ENCODE data around the gene MBL2.

Gene MBL2

GRCh38 chr10:52762088-52762487, 10.5 kb downstream of the MBL2 start:
- in situ Hi-C loops (cut with MboI; ENCODE audit: low pct_unique_long_range_greater_than_20kb, low sequenced_read_pairs, unreplicated experiment) = no loop called here
- no peak for TF ChIP-seq CTCF (IDR thresholded peaks at IDR 0.05; ENCODE audit: extremely low read depth, insufficient read depth, missing control alignments)
- no peak for DNase-seq (ENCODE audit: low spot score)

GRCh38 chr10:52759154-52759553, 13.4 kb downstream of the MBL2 start:
- no peak for DNase-seq (ENCODE audit: low spot score)
- TF ChIP-seq CTCF (IDR thresholded peaks at IDR 0.05; ENCODE audit: extremely low read depth, insufficient read depth, missing control alignments) = no peak
- in situ Hi-C loops (cut with MboI; ENCODE audit: low pct_unique_long_range_greater_than_20kb, low sequenced_read_pairs, unreplicated experiment) = no loop called here

GRCh38 chr10:52758406-52758805, 14.2 kb downstream of the MBL2 start:
- in situ Hi-C loops (cut with MboI; ENCODE audit: low pct_unique_long_range_greater_than_20kb, low sequenced_read_pairs, unreplicated experiment) = no loop called here
- no peak for DNase-seq (ENCODE audit: low spot score)
- no peak for TF ChIP-seq CTCF (IDR thresholded peaks at IDR 0.05; ENCODE audit: extremely low read depth, insufficient read depth, missing control alignments)

- DNase-seq (ENCODE audit: low spot score) = no peak
- TF ChIP-seq CTCF (IDR thresholded peaks at IDR 0.05; ENCODE audit: extremely low read depth, insufficient read depth, missing control alignments) = no peak
- in situ Hi-C loops (cut with MboI; ENCODE audit: low pct_unique_long_range_greater_than_20kb, low sequenced_read_pairs, unreplicated experiment) = no loop called here
Measured at GRCh38 chr10:52757773-52758172, 14.8 kb downstream of the MBL2 start.

GRCh38 chr10:52756966-52757365, 15.6 kb downstream of the MBL2 start:
- TF ChIP-seq CTCF (IDR thresholded peaks at IDR 0.05; ENCODE audit: extremely low read depth, insufficient read depth, missing control alignments) = no peak
- in situ Hi-C loops (cut with MboI; ENCODE audit: low pct_unique_long_range_greater_than_20kb, low sequenced_read_pairs, unreplicated experiment) = no loop called here
- no peak for DNase-seq (ENCODE audit: low spot score)

- in situ Hi-C loops (cut with MboI; ENCODE audit: low pct_unique_long_range_greater_than_20kb, low sequenced_read_pairs, unreplicated experiment) = no loop called here
- TF ChIP-seq CTCF (IDR thresholded peaks at IDR 0.05; ENCODE audit: extremely low read depth, insufficient read depth, missing control alignments) = no peak
- no peak for DNase-seq (ENCODE audit: low spot score)
Measured at GRCh38 chr10:52756295-52756694, 16.3 kb downstream of the MBL2 start.
